Panc1 (cell line): ENCODE data around the gene NBPF1. TPM values are rescaled to one million over a fixed set of nuclear protein-coding genes. Genes with fewer than 3 reads are reported as not detected.
A peak's percentile ranks its signal among the peaks of the same experiment; 100 is the strongest.
"Not testable (repeated sequence)": the region's sequence is repeated elsewhere in the genome, so short reads cannot be mapped to it uniquely, and the experiment has no call there.

ENCODE experiments used
- ATAC-seq: fragments of 200-7000 bp; cut with Tn5 transposase; 2 replicates; pipeline ENCODE4 v1.9.1; 2020; ENCODE audit warnings: mild to moderate bottlenecking, moderate library complexity
- BruUV-seq: library from RNA; stranded (reverse); fragments of 400-500 nt; replicated peaks from 2 replicates; lab custom pipeline; 2021; lab: Mats Ljungman, UMichigan
- CTCF ChIA-PET: fragments of 300-600 bp; sonication (Branson Sonifier 250); formaldehyde crosslinking; loops from one replicate; lab custom pipeline; 2022; ENCODE audit warnings: antibody characterized with exemption; lab: Charles Lee
- POLR2A ChIA-PET: fragments of 300-600 bp; sonication (Branson Sonifier 250); formaldehyde crosslinking; loops from one replicate; lab custom pipeline; 2022; ENCODE audit warnings: antibody characterized with exemption; lab: Charles Lee
- DNase-seq: peaks from one replicate; pipeline ENCODE4 v3.0.0-alpha.2; 2010; ENCODE audit warnings: low read depth, low spot score
- H3K27ac ChIP-seq: 2 replicates; pipeline ENCODE4 v1.5.1; 2011; ENCODE audit warnings: mild to moderate bottlenecking, low read length, inconsistent platforms
- H3K27me3 ChIP-seq: fragments of 200-500 bp; sonication (Bioruptor generic); 2 replicates; pipeline ENCODE4 v1.6.0; 2014; ENCODE audit warnings: low read length, inconsistent platforms; ENCODE audit not compliant: control insufficient read depth, insufficient read depth
- H3K36me3 ChIP-seq: fragments of 200-500 bp; sonication (Bioruptor generic); 2 replicates; pipeline ENCODE4 v1.5.1; 2014; ENCODE audit warnings: inconsistent platforms, mild to moderate bottlenecking, low read length, moderate library complexity; ENCODE audit not compliant: control insufficient read depth, insufficient read depth
- H3K4me1 ChIP-seq: 2 replicates; pipeline ENCODE4 v1.5.1; 2011; ENCODE audit warnings: inconsistent platforms, mild to moderate bottlenecking, low read length, moderate library complexity; ENCODE audit not compliant: control insufficient read depth, insufficient read depth
- H3K4me3 ChIP-seq, 2 experiments: 2 replicates each; pipeline ENCODE4 v1.5.1; 2011 to 2012; ENCODE audit warnings: low read depth in 2 of 2, low read length in 2 of 2, mild to moderate bottlenecking in 2 of 2, inconsistent platforms in 1 of 2, moderate library complexity in 1 of 2
- H3K9me3 ChIP-seq: fragments of 200-500 bp; sonication (Bioruptor generic); 2 replicates; pipeline ENCODE4 v1.5.1; 2014; ENCODE audit warnings: low read depth, mild to moderate bottlenecking, inconsistent platforms, low read length, moderate library complexity; ENCODE audit not compliant: control insufficient read depth, insufficient read depth
- POLR2AphosphoS5 ChIP-seq: IDR thresholded peaks from 2 replicates; pipeline ENCODE4 v1.6.1; 2012; ENCODE audit warnings: mild to moderate bottlenecking, low read depth, low read length, moderate library complexity
- SIN3A ChIP-seq: IDR thresholded peaks from 2 replicates; pipeline ENCODE4 v1.6.1; 2012; ENCODE audit warnings: low read depth, mild to moderate bottlenecking, low read length, moderate library complexity, borderline replicate concordance; ENCODE audit not compliant: insufficient read depth
- TCF7L2 ChIP-seq: IDR thresholded peaks from 2 replicates; pipeline ENCODE4 v1.6.1; 2011; ENCODE audit warnings: mild to moderate bottlenecking, low read depth, low read length, inconsistent platforms
- in situ Hi-C: cut with HindIII; loops from 2 replicates; pipeline ENCODE4 v1.10.0; 2016; ENCODE audit warnings: low sequenced_read_pairs, low pct_unique_long_range_greater_than_20kb
- intact Hi-C: fragments of 100-400 bp; cut with micrococcal nuclease; formaldehyde crosslinking; loops from one replicate; pipeline ENCODE4 v1.10.0; 2022; ENCODE audit not compliant: unreplicated experiment
- total RNA-seq: library from RNA; stranded (reverse); gene quantifications from one replicate; pipeline ENCODE4 v1.2.1, GENCODE V29; 2021; ENCODE audit not compliant: unreplicated experiment
- TF ChIP-seq, protein P1 (sequence below), 2 experiments: IDR thresholded peaks; 2 replicates each; pipeline ENCODE4 v1.6.1; 2011 to 2012; ENCODE audit warnings: low read depth in 2 of 2, control low read depth in 1 of 2, low read length in 1 of 2, mild to moderate bottlenecking in 1 of 2, moderate library complexity in 1 of 2; ENCODE audit not compliant: insufficient read depth in 1 of 2
- TF ChIP-seq, protein P2 (sequence below): fragments of 450-650 bp; IDR thresholded peaks from 2 replicates; pipeline ENCODE4 v1.5.1; 2017; ENCODE audit warnings: mild to moderate bottlenecking

Gene NBPF1
- total RNA-seq, 1 experiment from 2014 or later: 73.2 TPM

DNA sequence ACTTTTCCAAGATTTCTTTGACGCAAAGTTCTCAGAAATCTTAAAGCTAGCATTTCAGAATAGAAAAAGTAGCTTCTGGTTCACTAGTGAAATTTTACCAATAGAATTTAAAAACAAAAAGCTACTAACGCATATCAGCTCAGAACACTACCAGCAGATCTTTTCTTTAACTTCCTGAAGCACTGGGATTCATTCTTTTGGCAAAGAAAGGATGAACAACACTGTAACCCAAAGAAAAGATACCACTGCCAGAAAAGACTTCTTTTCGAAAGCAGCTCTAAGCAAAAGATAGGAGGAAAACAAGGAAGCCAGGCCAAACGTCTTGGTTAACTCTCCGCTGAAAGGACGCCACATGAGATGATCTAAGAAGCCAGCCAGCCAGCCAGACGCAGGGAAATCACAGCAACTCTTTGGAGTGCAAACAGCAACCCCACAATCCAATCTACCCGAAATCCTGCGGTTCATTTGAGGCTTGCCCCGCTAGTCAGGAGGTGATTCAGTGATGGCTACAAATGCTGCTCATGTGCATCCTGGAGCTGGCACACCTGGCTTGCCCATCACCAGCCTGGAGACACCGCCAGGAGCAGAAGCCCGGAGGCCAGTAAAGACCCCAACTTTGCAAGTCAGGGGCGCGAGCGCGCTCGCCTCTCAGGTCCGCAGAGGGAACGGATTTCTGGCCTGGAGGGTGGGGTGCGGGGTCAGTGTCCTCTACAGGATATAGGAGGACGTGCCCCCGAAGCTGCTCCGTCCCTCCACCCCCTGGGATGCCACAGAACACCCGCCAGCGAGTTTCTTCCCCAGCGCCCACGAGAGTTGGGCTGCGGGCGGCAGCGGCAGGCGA lies 812 bp downstream of the NBPF1 start:
- peak overlapping the region; percentile 58 to 63 for H3K4me3 ChIP-seq
- CTCF ChIA-PET: interaction anchor here (0.5 to 1.2 kb wide), 2 partner anchors 12 to 265 kb away, joined by 4 read pairs; no protein-coding TSS in a partner anchor
- ATAC-seq (peak; percentile 41), DNase-seq (no peak)
- peaks cover 3% of the 10 kb centered on the region; the same call in 1 of the 2 replicates for H3K36me3 ChIP-seq
- no peaks in the 10 kb centered on the region for H3K27me3 ChIP-seq
- TF ChIP-seq SIN3A: peak; percentile 82; the same call in 1 of the 2 replicates
- TF ChIP-seq, protein P1, sequence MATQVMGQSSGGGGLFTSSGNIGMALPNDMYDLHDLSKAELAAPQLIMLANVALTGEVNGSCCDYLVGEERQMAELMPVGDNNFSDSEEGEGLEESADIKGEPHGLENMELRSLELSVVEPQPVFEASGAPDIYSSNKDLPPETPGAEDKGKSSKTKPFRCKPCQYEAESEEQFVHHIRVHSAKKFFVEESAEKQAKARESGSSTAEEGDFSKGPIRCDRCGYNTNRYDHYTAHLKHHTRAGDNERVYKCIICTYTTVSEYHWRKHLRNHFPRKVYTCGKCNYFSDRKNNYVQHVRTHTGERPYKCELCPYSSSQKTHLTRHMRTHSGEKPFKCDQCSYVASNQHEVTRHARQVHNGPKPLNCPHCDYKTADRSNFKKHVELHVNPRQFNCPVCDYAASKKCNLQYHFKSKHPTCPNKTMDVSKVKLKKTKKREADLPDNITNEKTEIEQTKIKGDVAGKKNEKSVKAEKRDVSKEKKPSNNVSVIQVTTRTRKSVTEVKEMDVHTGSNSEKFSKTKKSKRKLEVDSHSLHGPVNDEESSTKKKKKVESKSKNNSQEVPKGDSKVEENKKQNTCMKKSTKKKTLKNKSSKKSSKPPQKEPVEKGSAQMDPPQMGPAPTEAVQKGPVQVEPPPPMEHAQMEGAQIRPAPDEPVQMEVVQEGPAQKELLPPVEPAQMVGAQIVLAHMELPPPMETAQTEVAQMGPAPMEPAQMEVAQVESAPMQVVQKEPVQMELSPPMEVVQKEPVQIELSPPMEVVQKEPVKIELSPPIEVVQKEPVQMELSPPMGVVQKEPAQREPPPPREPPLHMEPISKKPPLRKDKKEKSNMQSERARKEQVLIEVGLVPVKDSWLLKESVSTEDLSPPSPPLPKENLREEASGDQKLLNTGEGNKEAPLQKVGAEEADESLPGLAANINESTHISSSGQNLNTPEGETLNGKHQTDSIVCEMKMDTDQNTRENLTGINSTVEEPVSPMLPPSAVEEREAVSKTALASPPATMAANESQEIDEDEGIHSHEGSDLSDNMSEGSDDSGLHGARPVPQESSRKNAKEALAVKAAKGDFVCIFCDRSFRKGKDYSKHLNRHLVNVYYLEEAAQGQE (IDR thresholded peaks at IDR 0.05; ENCODE audit: insufficient read depth in 1 of 2, low read depth in 2 of 2, low read length in 1 of 2): no peak
- no peak for TF ChIP-seq TCF7L2
- TF ChIP-seq, protein P2, sequence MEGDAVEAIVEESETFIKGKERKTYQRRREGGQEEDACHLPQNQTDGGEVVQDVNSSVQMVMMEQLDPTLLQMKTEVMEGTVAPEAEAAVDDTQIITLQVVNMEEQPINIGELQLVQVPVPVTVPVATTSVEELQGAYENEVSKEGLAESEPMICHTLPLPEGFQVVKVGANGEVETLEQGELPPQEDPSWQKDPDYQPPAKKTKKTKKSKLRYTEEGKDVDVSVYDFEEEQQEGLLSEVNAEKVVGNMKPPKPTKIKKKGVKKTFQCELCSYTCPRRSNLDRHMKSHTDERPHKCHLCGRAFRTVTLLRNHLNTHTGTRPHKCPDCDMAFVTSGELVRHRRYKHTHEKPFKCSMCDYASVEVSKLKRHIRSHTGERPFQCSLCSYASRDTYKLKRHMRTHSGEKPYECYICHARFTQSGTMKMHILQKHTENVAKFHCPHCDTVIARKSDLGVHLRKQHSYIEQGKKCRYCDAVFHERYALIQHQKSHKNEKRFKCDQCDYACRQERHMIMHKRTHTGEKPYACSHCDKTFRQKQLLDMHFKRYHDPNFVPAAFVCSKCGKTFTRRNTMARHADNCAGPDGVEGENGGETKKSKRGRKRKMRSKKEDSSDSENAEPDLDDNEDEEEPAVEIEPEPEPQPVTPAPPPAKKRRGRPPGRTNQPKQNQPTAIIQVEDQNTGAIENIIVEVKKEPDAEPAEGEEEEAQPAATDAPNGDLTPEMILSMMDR: no peak
- TF ChIP-seq POLR2AphosphoS5: no peak; the same call in 1 of the 2 replicates
- peak overlapping the region; percentile 48 for H3K27ac ChIP-seq
- intact Hi-C loops (no loop called here), in situ Hi-C loops (no loop called here)
- BruUV-seq: TSS peak; percentile 37
- H3K9me3 ChIP-seq: no peaks in the 10 kb centered on the region
- H3K4me1 ChIP-seq: peaks cover 13% of the 10 kb centered on the region
- POLR2A ChIA-PET: interaction anchor here (0.9 to 1.1 kb wide), 2 partner anchors 8 to 616 kb away, joined by 8 read pairs; no protein-coding TSS in a partner anchor

DNA sequence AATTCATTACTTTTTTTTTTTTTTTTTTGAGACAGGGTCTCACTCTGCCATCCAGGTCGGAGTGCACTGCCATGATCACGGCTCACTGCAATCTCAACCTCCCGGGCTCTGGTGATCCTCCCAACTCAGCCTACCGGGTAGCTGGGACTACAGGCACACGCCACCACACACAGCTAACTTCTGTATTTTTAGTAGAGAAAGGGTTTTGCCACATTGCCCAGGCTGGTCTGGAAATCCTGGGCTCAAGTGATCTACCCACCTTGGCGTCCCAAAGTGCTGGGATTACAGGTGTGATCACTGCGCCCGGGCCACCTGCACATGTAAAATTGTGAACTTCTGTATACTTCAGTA lies 1.4 kb downstream of the NBPF1 start:
- Histone ChIP-seq H3K27ac (peak overlapping the region; percentile 48), H3K4me3 (peak overlapping the region; percentile 58 to 63), H3K4me1 (peaks cover 13% of the 10 kb centered on the region)
- intact Hi-C loops, BruUV-seq, H3K9me3 ChIP-seq, H3K27me3 ChIP-seq, ATAC-seq, in situ Hi-C loops, DNase-seq, H3K36me3 ChIP-seq: not testable (repeated sequence)
- ChIA-PET POLR2A (interaction anchor here (0.6 to 1.1 kb wide), 3 partner anchors 9 to 617 kb away, joined by 3 to 8 read pairs (median 8); no protein-coding TSS in a partner anchor), CTCF (interaction anchor here (0.6 to 1.2 kb wide), 3 partner anchors 12 to 358 kb away, joined by 3 to 4 read pairs (median 3); no protein-coding TSS in a partner anchor)

DNA sequence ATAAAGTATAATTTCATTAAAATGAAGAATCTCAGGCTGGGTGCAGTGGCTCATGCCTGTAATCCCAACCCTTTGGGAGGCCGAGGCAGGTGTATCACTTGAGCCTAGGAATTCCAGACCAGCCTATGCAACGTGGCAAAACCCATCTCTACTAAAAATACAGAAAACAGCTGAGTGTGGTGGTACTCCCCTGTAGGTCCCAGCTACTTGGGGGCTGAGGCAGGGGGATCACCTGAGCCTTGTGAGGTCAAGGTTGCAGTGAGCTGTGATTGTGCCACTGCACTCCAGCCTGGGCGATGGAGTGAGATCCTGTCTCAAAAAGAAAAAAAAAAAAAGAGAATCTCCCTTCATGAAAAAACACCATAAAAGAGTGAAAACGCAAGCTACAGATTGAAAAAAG lies 2.2 kb downstream of the NBPF1 start:
- DNase-seq, H3K27ac ChIP-seq, ATAC-seq, H3K36me3 ChIP-seq, BruUV-seq, intact Hi-C loops, in situ Hi-C loops, H3K4me3 ChIP-seq, H3K27me3 ChIP-seq, H3K9me3 ChIP-seq: not testable (repeated sequence)
- peaks cover 13% of the 10 kb centered on the region for H3K4me1 ChIP-seq
- ChIA-PET POLR2A (interaction anchor here (0.6 to 1.1 kb wide), 2 partner anchors 16 to 618 kb away, joined by 3 to 8 read pairs; no protein-coding TSS in a partner anchor), CTCF (interaction anchor here (0.6 to 0.7 kb wide), 2 partner anchors 11 to 359 kb away, joined by 3 read pairs; no protein-coding TSS in a partner anchor)

DNA sequence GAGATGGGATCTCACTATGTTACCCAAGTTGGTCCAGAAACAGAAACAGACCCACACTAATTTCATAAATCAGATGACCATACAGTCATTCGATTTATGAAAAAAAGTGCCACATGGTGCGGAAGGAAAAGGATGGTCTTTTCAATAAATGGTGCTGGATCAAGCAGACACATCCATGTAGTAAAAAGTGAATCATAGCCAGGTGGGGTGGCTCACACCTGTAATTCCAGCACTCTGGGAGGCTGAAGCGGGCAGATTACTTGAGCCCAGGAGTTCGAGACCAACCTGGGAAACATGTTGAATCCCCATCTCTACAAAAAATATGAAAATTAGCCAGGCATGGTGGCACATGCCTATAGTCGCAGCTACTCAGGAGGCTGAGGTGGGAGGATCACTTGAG lies 2.8 kb downstream of the NBPF1 start:
- POLR2A ChIA-PET, H3K9me3 ChIP-seq, DNase-seq, H3K4me3 ChIP-seq, in situ Hi-C loops, H3K27ac ChIP-seq, ATAC-seq, intact Hi-C loops, CTCF ChIA-PET, H3K27me3 ChIP-seq, BruUV-seq: not testable (repeated sequence)
- peaks cover 13% of the 10 kb centered on the region for H3K4me1 ChIP-seq
- peaks cover 12% of the 10 kb centered on the region; the same call in 1 of the 2 replicates for H3K36me3 ChIP-seq

DNA sequence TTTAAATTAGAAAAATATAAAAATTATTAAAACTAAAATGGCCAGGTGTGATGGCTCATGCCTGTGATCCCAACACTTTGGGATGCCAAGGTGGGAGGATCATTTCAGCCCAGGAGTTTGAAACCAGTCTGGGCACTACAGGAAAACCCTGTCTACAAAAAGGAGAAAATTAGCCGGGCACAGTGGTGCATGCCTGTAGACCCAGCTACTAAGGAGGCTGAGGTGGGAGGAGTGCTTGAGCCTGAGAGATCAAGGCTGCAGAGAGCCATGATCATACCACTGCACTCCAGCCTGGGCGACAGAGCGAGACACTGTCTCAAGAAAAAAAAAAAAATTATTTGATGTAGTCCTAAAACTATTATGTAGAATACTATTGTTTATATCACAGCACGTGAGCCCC lies 3.6 kb downstream of the NBPF1 start:
- H3K27ac ChIP-seq, H3K4me3 ChIP-seq, intact Hi-C loops, in situ Hi-C loops, DNase-seq, CTCF ChIA-PET, BruUV-seq, H3K27me3 ChIP-seq, H3K9me3 ChIP-seq, POLR2A ChIA-PET, ATAC-seq: not testable (repeated sequence)
- Histone ChIP-seq H3K4me1 (peaks cover 15% of the 10 kb centered on the region), H3K36me3 (peaks cover 19% of the 10 kb centered on the region)
